ENCODE results near the gene RDH11.

RDH11 gene, protein sequence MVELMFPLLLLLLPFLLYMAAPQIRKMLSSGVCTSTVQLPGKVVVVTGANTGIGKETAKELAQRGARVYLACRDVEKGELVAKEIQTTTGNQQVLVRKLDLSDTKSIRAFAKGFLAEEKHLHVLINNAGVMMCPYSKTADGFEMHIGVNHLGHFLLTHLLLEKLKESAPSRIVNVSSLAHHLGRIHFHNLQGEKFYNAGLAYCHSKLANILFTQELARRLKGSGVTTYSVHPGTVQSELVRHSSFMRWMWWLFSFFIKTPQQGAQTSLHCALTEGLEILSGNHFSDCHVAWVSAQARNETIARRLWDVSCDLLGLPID
- long read RNA-seq, transcript RDH11-201 (7 exons, 2,588 nt), result major isoform, 170 of 199 reads
- long read RNA-seq, partial matches to known transcripts, result 3 of 199 reads
- long read RNA-seq, other reads (novel, unspliced or antisense), result 21 of 199 reads

DNA sequence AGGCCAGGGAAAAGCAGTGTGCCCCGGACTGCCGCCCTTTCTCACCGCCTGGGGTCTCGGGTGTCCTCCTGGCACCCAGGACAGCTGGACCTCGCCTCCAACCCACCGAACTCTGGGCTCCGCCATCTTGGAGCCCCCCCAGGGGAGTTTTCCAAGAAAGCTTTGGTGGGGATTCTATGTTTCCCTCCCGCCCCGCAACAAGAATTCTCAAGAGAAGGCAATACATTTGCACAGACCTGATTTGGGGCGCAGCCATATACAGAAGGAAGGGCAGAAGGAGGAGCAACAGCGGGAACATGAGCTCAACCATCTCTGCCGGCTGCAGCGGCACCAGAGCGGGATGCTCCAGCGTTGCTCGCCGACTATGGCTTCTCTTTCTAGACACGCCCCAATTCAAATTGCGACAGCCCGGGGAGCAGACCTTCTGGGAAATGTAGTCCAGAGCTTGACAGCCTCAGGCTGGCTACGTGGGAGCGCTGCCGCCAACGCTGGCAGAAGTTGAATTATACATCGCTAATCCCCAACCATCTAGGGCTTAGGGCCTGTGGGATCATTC is at the start of gene RDH11:
Gene RDH11 (minus strand): TSS at position 371 of the 556 bp plus-strand sequence. CDS start 61 bp downstream, at position 310.
- Histone ChIP-seq H3K4me3 (replicated peaks; ENCODE audit: insufficient read depth, low read length) (peak within 1 kb of the TSS; percentile 77), H3K27ac (replicated peaks) (no peak within 1 kb of the TSS), H3K27me3 (ENCODE audit: insufficient read depth, poor library complexity, severe bottlenecking) (no peaks in the 10 kb centered on the region)
- peak; percentile 51 to 88 for DNase-seq (ENCODE audit: low read depth in 1 of 2, low spot score in 1 of 2)
- TF ChIP-seq, protein P1, sequence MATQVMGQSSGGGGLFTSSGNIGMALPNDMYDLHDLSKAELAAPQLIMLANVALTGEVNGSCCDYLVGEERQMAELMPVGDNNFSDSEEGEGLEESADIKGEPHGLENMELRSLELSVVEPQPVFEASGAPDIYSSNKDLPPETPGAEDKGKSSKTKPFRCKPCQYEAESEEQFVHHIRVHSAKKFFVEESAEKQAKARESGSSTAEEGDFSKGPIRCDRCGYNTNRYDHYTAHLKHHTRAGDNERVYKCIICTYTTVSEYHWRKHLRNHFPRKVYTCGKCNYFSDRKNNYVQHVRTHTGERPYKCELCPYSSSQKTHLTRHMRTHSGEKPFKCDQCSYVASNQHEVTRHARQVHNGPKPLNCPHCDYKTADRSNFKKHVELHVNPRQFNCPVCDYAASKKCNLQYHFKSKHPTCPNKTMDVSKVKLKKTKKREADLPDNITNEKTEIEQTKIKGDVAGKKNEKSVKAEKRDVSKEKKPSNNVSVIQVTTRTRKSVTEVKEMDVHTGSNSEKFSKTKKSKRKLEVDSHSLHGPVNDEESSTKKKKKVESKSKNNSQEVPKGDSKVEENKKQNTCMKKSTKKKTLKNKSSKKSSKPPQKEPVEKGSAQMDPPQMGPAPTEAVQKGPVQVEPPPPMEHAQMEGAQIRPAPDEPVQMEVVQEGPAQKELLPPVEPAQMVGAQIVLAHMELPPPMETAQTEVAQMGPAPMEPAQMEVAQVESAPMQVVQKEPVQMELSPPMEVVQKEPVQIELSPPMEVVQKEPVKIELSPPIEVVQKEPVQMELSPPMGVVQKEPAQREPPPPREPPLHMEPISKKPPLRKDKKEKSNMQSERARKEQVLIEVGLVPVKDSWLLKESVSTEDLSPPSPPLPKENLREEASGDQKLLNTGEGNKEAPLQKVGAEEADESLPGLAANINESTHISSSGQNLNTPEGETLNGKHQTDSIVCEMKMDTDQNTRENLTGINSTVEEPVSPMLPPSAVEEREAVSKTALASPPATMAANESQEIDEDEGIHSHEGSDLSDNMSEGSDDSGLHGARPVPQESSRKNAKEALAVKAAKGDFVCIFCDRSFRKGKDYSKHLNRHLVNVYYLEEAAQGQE (IDR thresholded peaks at IDR 0.05; ENCODE audit: insufficient replicate concordance, low read depth), result no peak
- TF ChIP-seq POLR2AphosphoS5 (IDR thresholded peaks at IDR 0.05; ENCODE audit: low read depth), result 0 out of 2 replicates have a peak, but pooled peaks have one; percentile 44
- TF ChIP-seq, protein P2, sequence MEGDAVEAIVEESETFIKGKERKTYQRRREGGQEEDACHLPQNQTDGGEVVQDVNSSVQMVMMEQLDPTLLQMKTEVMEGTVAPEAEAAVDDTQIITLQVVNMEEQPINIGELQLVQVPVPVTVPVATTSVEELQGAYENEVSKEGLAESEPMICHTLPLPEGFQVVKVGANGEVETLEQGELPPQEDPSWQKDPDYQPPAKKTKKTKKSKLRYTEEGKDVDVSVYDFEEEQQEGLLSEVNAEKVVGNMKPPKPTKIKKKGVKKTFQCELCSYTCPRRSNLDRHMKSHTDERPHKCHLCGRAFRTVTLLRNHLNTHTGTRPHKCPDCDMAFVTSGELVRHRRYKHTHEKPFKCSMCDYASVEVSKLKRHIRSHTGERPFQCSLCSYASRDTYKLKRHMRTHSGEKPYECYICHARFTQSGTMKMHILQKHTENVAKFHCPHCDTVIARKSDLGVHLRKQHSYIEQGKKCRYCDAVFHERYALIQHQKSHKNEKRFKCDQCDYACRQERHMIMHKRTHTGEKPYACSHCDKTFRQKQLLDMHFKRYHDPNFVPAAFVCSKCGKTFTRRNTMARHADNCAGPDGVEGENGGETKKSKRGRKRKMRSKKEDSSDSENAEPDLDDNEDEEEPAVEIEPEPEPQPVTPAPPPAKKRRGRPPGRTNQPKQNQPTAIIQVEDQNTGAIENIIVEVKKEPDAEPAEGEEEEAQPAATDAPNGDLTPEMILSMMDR (IDR thresholded peaks at IDR 0.05; ENCODE audit: insufficient read depth, low read length), result no peak
- no peak for TF ChIP-seq SPI1 (IDR thresholded peaks at IDR 0.05; ENCODE audit: borderline replicate concordance, low read depth)
- no peak for TF ChIP-seq GABPA (IDR thresholded peaks at IDR 0.05; ENCODE audit: low read depth)

DNA sequence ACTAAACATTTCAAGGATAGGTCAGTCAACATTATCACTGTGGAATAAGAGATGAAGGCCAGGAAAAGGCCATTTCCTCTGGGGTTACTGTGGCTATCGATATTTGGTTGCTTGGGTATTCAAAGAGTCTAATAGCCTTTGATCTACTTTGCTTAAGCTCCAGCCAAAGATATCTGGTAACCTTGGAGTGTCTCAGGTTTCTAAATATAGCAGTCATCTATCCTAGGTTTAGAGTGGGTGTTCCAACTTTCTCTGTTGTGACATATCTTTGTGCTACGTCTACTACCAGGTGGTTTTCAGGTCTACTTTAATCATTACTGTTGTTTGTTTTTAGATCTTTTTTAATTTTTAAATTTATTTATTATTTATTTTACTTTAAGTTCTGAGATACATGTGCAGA is 48.5 kb upstream of the RDH11 start:
- DNase-seq (ENCODE audit: low read depth in 1 of 2, low spot score in 1 of 2), result no peak
- no peaks in the 10 kb centered on the region for H3K27me3 ChIP-seq (ENCODE audit: insufficient read depth, poor library complexity, severe bottlenecking)
- TF ChIP-seq, protein P2 (IDR thresholded peaks at IDR 0.05; ENCODE audit: insufficient read depth, low read length), result no peak
- no peak for TF ChIP-seq SPI1 (IDR thresholded peaks at IDR 0.05; ENCODE audit: borderline replicate concordance, low read depth)
- no peak overlapping the region for H3K27ac ChIP-seq (replicated peaks)
- no peak overlapping the region for H3K4me3 ChIP-seq (replicated peaks; ENCODE audit: insufficient read depth, low read length)

DNA sequence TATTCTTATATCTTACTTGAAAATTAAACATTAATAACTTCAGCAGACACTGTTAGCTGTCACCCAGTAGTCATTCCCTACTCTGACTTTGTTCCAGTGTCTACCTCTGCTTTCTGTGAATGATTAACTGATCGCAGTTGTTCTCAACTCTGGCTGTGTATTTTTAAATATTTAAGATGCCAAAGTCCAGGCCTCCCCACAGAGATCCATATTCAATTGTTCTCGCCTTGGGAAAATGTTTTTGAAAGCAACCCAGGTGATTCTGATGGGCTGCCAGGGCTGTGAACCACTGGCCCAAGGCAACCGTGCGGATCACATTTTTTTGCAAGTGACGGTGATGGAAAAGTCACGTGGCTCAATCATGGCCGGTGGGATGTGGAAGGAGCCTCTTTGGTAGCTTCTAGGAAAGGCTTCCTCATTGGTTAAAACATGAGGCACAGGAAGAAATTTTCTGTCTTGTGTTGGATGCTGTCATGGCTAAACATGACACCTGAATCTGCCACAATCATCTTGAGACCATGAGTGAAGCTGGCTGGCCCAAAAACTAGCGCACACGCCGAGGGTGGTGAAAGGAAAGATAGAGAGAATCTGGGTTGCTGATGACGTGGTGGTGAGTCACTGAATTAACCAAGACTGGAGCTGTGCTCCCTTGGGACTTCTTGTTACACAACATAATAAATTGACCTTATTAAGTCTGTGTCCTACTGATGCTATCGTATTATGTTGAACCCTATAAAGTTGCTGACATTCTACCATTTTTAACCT is 43.4 kb upstream of the RDH11 start:
- Histone ChIP-seq H3K27me3 (ENCODE audit: insufficient read depth, poor library complexity, severe bottlenecking) (no peaks in the 10 kb centered on the region), H3K4me3 (replicated peaks; ENCODE audit: insufficient read depth, low read length) (no peak overlapping the region), H3K27ac (replicated peaks) (no peak overlapping the region)
- peak in 1 of 2 experiments; percentile 13 for DNase-seq (ENCODE audit: low read depth in 1 of 2, low spot score in 1 of 2)
- TF ChIP-seq GABPA (IDR thresholded peaks at IDR 0.05; ENCODE audit: low read depth), result no peak
- TF ChIP-seq, protein P1 (IDR thresholded peaks at IDR 0.05; ENCODE audit: insufficient replicate concordance, low read depth), result no peak
- TF ChIP-seq SPI1 (IDR thresholded peaks at IDR 0.05; ENCODE audit: borderline replicate concordance, low read depth), result no peak
- no peak for TF ChIP-seq POLR2AphosphoS5 (IDR thresholded peaks at IDR 0.05; ENCODE audit: low read depth)
- TF ChIP-seq, protein P2 (IDR thresholded peaks at IDR 0.05; ENCODE audit: insufficient read depth, low read length), result no peak
